C4-2B (cell line): ENCODE measurements around the gene KLC1.
"Not testable (repeated sequence)": the region's sequence is repeated elsewhere in the genome, so short reads cannot be mapped to it uniquely, and the experiment has no call there.

ENCODE experiments used
- H3K27ac ChIP-seq: fragments of 450-650 bp; 2 replicates; pipeline ENCODE4 v1.5.1; 2017
- CTCF ChIP-seq: fragments of 450-650 bp; conservative IDR thresholded peaks from 2 replicates; pipeline ENCODE4 v1.5.1; 2017; ENCODE audit warnings: mild to moderate bottlenecking
- ZFX ChIP-seq: fragments of 450-650 bp; IDR thresholded peaks from 2 replicates; pipeline ENCODE4 v1.6.1; 2017

Gene KLC1

DNA sequence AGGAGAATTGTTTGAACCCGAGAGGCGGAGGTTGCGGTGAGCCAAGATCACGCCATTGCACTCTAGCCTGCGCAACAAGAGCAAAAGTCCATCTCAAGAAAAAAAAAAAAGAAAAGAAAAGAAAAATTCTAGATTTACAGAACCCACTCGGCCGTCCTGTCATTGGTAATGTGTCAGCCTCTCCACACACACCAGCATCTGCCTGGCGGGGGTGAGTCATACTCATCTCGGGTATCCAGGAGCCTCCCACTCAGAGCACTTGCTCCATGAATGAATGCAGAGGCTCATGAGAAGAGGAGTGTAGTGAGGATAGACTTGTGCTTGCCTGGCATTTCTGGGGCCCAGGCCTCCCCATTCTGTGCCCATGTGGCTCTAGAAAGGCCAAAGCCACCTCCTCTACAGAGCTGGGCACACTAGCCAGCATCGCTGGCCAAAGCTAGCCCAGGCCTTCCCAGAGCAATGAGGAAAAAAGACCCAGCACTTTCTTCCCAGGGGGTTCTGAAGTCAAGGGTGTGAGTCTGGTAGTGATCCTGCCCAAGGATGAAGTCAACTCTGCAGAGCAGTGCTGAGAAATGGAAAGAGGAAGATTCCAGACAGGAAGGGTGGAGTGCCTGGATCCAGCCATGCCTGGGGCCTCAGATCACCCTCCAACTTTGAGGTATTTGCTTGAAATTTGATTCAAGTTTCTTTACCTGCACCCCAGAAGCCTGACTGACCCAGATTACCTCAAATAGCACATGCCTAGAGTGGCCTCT lies 31.2 kb upstream of the KLC1 start:
- TF ChIP-seq ZFX (no peak), CTCF (no peak)
- no peak overlapping the region for H3K27ac ChIP-seq

GRCh38 chr14:103600503-103600902 lies 28.5 kb upstream of the KLC1 start:
- TF ChIP-seq ZFX = no peak
- no peak for TF ChIP-seq CTCF
- no peak overlapping the region for H3K27ac ChIP-seq

- H3K27ac ChIP-seq = no peak overlapping the region
Observed at GRCh38 chr14:103604620-103605019, 24.4 kb upstream of the KLC1 start.

DNA sequence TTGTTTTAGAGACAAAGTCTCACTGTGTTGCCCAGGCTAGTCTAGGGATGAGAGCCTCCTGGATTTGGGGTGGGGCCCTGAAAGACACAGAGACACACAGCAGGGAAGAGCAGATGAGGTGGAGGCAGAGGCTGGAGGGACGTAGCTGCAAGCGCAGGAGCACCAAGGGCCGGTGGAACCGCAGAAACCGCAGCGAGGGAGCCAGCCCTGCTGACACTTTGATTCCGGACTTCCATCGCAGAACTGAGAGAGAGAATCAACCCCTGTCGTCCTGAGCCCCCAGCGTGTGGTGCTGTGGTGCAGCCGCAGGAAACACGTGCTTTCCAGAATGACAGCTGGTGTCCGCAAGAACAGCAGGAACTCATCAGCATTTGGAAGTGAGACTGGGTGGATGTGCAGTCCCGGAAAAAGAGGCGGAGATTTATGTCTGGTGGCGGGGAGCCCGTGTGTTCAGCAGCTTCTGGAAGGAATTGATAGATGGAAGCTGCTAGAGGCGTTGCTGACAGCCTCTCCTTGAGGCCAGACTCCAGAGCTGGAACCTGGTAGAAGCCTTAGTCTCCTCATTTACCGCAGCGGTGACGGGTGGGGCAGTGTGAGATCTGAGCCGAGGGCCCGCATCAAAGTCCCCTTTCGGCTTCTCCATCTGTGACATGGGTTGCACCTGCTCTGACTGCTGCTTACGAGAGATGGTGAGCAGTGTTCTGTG lies 21.9 kb upstream of the KLC1 start:
- TF ChIP-seq ZFX (no peak), CTCF (no peak)
- H3K27ac ChIP-seq = no peak overlapping the region

More at GRCh38 chr14:103604620-103605019, 24.4 kb upstream of the KLC1 start:
- no peak for TF ChIP-seq ZFX
- TF ChIP-seq CTCF = no peak

DNA sequence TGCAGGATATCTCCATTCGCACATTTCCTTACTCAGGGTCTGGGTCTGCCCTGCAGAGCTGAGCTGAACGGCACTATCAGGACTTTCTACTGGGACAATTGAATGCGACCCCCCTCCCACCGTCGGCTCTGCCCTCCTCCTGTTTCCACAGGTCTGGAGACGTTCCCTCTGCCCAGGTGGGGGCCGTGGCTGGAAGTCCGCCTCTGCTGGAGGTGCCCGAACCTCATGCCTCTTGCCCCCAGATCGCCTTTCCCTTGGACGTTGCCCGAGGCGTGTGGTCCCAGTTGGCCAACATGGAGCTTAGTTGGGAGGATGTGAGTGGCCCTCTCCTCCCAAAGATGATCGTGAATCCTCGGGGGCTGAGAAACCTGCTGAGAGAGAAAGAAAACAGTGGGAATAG lies 21.2 kb upstream of the KLC1 start:
- TF ChIP-seq CTCF = no peak
- no peak for TF ChIP-seq ZFX
- no peak overlapping the region for H3K27ac ChIP-seq

GRCh38 chr14:103609081-103609480 lies 19.9 kb upstream of the KLC1 start:
- not testable (repeated sequence) for H3K27ac ChIP-seq

DNA sequence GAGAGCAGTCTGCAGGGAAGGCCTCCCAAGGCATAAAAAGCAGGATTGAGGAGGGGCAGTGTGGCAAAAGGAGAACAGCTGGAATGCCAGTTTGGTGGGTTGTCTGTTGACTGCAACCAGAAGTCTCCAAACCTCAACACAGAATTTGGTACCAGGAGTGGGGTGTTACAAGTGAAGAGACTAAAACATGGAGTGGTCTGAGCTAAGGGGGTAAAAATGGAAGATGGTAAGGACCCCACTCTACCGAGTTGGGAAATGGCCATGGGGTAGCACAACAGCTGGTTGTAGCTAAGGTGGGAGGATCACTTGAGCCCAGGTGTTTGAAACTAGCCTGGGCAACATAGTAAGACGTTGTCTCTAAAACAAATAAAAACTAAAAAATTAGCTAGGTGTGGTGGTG lies 17.8 kb upstream of the KLC1 start:
- H3K27ac ChIP-seq = no peak overlapping the region
- TF ChIP-seq ZFX (no peak), CTCF (no peak)
